Calu3 (cell line): ENCODE results near the gene LBP. TPM values are rescaled to one million over a fixed set of nuclear protein-coding genes. Genes with fewer than 3 reads are reported as not detected.
"Not testable (repeated sequence)": the region's sequence is repeated elsewhere in the genome, so short reads cannot be mapped to it uniquely, and the experiment has no call there.

Experiments used
- BruUV-seq: library from RNA; stranded (reverse); fragments of 400-500 nt; replicated peaks from 2 replicates; lab custom pipeline; 2021; lab: Mats Ljungman, UMichigan
- CTCF ChIA-PET: fragments of 300-600 bp; sonication (Branson Sonifier 250); formaldehyde crosslinking; loops from one replicate; lab custom pipeline; 2022; ENCODE audit warnings: antibody characterized with exemption; lab: Charles Lee
- DNase-seq: peaks from one replicate; pipeline ENCODE4 v3.0.0; 2022
- H3K27ac Mint-ChIP-seq: one replicate; pipeline ENCODE4 v1.8.0; 2022; ENCODE audit warnings: mixed read lengths; ENCODE audit not compliant: unreplicated experiment
- H3K27me3 Mint-ChIP-seq: one replicate; pipeline ENCODE4 v1.8.0; 2022; ENCODE audit warnings: mixed read lengths; ENCODE audit not compliant: unreplicated experiment
- H3K36me3 Mint-ChIP-seq: one replicate; pipeline ENCODE4 v1.8.0; 2022; ENCODE audit warnings: mild to moderate bottlenecking, moderate library complexity, mixed read lengths; ENCODE audit not compliant: insufficient read depth, unreplicated experiment
- H3K4me1 Mint-ChIP-seq: one replicate; pipeline ENCODE4 v1.8.0; 2022; ENCODE audit warnings: mild to moderate bottlenecking, low read depth, mixed read lengths; ENCODE audit not compliant: unreplicated experiment
- H3K4me3 Mint-ChIP-seq: one replicate; pipeline ENCODE4 v1.8.0; 2022; ENCODE audit warnings: mild to moderate bottlenecking, low read depth, moderate library complexity, mixed read lengths; ENCODE audit not compliant: unreplicated experiment
- H3K9me3 Mint-ChIP-seq: one replicate; pipeline ENCODE4 v1.8.0; 2022; ENCODE audit warnings: low read depth, mixed read lengths; ENCODE audit not compliant: unreplicated experiment
- CTCF ChIP-seq: fragments of 200-600 bp; IDR thresholded peaks from one replicate; pipeline ENCODE4 v1.8.0; 2022; ENCODE audit warnings: antibody characterized with exemption; ENCODE audit not compliant: unreplicated experiment
- intact Hi-C: fragments of 100-400 bp; cut with micrococcal nuclease; formaldehyde crosslinking; loops from one replicate; pipeline ENCODE4 v1.10.0; 2022; ENCODE audit not compliant: unreplicated experiment
- total RNA-seq: library from RNA; stranded (reverse); gene quantifications from 2 replicates; pipeline ENCODE4 v1.2.3, GENCODE V29; 2022

The LBP gene
- total RNA-seq, 1 experiment from 2014 or later: not detected

- Mint-ChIP-seq H3K27ac (no peak overlapping the region), H3K27me3 (peaks cover 60% of the 10 kb centered on the region), H3K9me3 (peaks cover 4% of the 10 kb centered on the region), H3K4me3 (no peak overlapping the region), H3K4me1 (peaks cover under 1% of the 10 kb centered on the region), H3K36me3 (peaks cover 1% of the 10 kb centered on the region)
- peak; percentile 64 for DNase-seq
- CTCF ChIA-PET: interaction anchor here (0.6 to 3.1 kb wide), 5 partner anchors 18 to 305 kb away, joined by 3 to 48 read pairs (median 3); partner anchors contain the start of gene RALGAPB
- TF ChIP-seq CTCF: peak; percentile 84
- intact Hi-C loops: loop anchor here (5.0 kb wide), 1 partner anchor 55 kb away; no protein-coding TSS in a partner anchor
- BruUV-seq: no TSS peak
These were observed 8.6 kb upstream of the LBP start for GRCh38 chr20:38337561-38338140.

GRCh38 chr20:38338849-38339520 is 7.3 kb upstream of the LBP start:
- peaks cover 12% of the 10 kb centered on the region for H3K36me3 Mint-ChIP-seq
- H3K4me1 Mint-ChIP-seq: peaks cover 12% of the 10 kb centered on the region
- peak; percentile 57 for DNase-seq
- H3K27me3 Mint-ChIP-seq: peaks cover 59% of the 10 kb centered on the region
- TF ChIP-seq CTCF: peak; percentile 44
- intact Hi-C loops: loop anchor here (1.0 to 5.0 kb wide), 2 partner anchors 53 to 69 kb away; no protein-coding TSS in a partner anchor
- CTCF ChIA-PET: interaction anchor here (0.7 to 3.1 kb wide), 3 partner anchors 18 to 70 kb away, joined by 3 to 48 read pairs (median 3); no protein-coding TSS in a partner anchor
- peaks cover 4% of the 10 kb centered on the region for H3K9me3 Mint-ChIP-seq
- no peak overlapping the region for H3K4me3 Mint-ChIP-seq
- no TSS peak for BruUV-seq
- H3K27ac Mint-ChIP-seq: no peak overlapping the region

- not testable (repeated sequence) for H3K27ac Mint-ChIP-seq, DNase-seq, BruUV-seq, H3K9me3 Mint-ChIP-seq, H3K4me3 Mint-ChIP-seq
- Mint-ChIP-seq H3K27me3 (peaks cover 58% of the 10 kb centered on the region), H3K36me3 (peaks cover 12% of the 10 kb centered on the region), H3K4me1 (peaks cover 12% of the 10 kb centered on the region)
- CTCF ChIA-PET: interaction anchor here (3.1 kb wide), 1 partner anchor 69 kb away, joined by 48 read pairs; no protein-coding TSS in a partner anchor
- intact Hi-C loops: loop anchor here (1.0 to 5.0 kb wide), 2 partner anchors 53 to 69 kb away; no protein-coding TSS in a partner anchor
These were observed 6.8 kb upstream of the LBP start for GRCh38 chr20:38339521-38339896.

- Mint-ChIP-seq H3K9me3 (peaks cover 4% of the 10 kb centered on the region), H3K36me3 (peaks cover 12% of the 10 kb centered on the region), H3K27me3 (peaks cover 53% of the 10 kb centered on the region), H3K4me1 (peaks cover 12% of the 10 kb centered on the region), H3K4me3 (no peak overlapping the region), H3K27ac (no peak overlapping the region)
- intact Hi-C loops: loop anchor here (1.0 to 5.0 kb wide), 2 partner anchors 52 to 68 kb away; no protein-coding TSS in a partner anchor
- BruUV-seq: no TSS peak
- TF ChIP-seq CTCF: no peak
- DNase-seq: no peak
- CTCF ChIA-PET: interaction anchor here (1.4 kb wide), 1 partner anchor 69 kb away, joined by 4 read pairs; no protein-coding TSS in a partner anchor
These were observed 6.3 kb upstream of the LBP start for GRCh38 chr20:38339997-38340396.
